Measurements from ENCODE around the gene WWOX. TPM values are rescaled to one million over a fixed set of nuclear protein-coding genes. Genes with fewer than 3 reads are reported as not detected.

WWOX gene
- total RNA-seq, 6 experiments from 2014 or later: 13.0 to 24.3 (median 16.5) TPM

DNA sequence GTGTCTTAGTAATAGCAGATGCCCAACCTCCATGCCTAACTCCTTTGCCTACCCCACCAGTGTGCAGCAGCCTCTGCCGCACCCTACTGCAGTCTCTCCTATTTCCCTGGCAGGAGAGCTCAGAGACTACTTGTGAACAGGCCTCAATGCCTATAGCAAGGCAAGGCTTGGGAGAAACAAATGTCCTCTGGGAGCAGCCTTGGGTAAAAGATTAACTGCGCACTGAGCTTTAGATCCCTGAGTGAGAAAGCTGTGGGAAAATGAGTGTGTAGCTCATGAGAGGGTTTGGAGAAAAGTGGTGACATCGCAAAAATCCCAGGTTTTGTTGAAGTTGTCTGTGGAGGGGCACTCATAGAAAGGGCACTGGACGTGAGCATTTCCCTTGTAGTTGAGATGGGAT lies 335.8 kb downstream of the WWOX start:
- no peaks in the 10 kb centered on the region for H3K36me3 ChIP-seq

DNA sequence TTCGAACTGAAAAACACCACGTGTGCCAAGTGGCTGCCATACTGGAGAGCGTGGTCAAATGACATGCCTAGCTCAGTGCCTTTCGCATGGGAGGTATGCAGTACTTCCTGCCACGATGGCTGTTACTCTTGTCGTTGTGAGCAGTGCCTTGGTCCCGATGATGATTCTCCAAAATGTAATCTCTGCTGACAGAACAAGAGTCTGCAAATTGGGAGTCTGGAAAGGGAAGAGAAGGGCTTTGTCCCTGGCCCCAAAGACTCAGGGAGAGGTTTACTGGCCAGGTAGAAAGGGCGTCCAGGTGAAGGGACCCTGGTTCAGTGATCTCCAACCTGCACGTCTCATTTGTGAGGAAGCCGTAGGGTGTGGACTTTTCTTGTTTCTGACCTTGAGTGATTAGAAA lies 336.6 kb downstream of the WWOX start:
- Histone ChIP-seq H3K27me3 (no peaks in the 10 kb centered on the region), H3K27ac (no peak overlapping the region), H3K4me1 (no peaks in the 10 kb centered on the region), H3K4me3 (no peak overlapping the region), H3K9me3 (no peaks in the 10 kb centered on the region), H3K36me3 (no peaks in the 10 kb centered on the region)
- no peak for ATAC-seq
- no peak for DNase-seq
- intact Hi-C loops (cut with DNase I): loop anchor here in 1 of 2 donors (5.0 kb wide), 1 partner anchor 189 kb away; no protein-coding TSS in a partner anchor
- WGBS (ENCODE audit: insufficient coverage, low coverage, low lambda C conversion rate, missing lambda C conversion rate): 92% methylated on average over 9 of the region's 10 CpGs
- no peak for TF ChIP-seq POLR2A (IDR thresholded peaks at IDR 0.05)
- TF ChIP-seq, protein P1, sequence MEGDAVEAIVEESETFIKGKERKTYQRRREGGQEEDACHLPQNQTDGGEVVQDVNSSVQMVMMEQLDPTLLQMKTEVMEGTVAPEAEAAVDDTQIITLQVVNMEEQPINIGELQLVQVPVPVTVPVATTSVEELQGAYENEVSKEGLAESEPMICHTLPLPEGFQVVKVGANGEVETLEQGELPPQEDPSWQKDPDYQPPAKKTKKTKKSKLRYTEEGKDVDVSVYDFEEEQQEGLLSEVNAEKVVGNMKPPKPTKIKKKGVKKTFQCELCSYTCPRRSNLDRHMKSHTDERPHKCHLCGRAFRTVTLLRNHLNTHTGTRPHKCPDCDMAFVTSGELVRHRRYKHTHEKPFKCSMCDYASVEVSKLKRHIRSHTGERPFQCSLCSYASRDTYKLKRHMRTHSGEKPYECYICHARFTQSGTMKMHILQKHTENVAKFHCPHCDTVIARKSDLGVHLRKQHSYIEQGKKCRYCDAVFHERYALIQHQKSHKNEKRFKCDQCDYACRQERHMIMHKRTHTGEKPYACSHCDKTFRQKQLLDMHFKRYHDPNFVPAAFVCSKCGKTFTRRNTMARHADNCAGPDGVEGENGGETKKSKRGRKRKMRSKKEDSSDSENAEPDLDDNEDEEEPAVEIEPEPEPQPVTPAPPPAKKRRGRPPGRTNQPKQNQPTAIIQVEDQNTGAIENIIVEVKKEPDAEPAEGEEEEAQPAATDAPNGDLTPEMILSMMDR (IDR thresholded peaks at IDR 0.05): no peak

More for the DNA sequence above, 335.8 kb downstream of the WWOX start:
- Histone ChIP-seq H3K9me3 (no peaks in the 10 kb centered on the region), H3K27ac (no peak overlapping the region), H3K4me3 (no peak overlapping the region), H3K4me1 (no peaks in the 10 kb centered on the region), H3K27me3 (no peaks in the 10 kb centered on the region)
- intact Hi-C loops (cut with DNase I): loop anchor here in 1 of 2 donors (5.0 kb wide), 1 partner anchor 188 kb away; no protein-coding TSS in a partner anchor
- TF ChIP-seq, protein P1 (IDR thresholded peaks at IDR 0.05): no peak
- TF ChIP-seq POLR2A (IDR thresholded peaks at IDR 0.05): no peak
- DNase-seq (no peak), ATAC-seq (no peak)
- 93% methylated on average over 3 of the region's 4 CpGs for WGBS (ENCODE audit: insufficient coverage, low coverage, low lambda C conversion rate, missing lambda C conversion rate)

DNA sequence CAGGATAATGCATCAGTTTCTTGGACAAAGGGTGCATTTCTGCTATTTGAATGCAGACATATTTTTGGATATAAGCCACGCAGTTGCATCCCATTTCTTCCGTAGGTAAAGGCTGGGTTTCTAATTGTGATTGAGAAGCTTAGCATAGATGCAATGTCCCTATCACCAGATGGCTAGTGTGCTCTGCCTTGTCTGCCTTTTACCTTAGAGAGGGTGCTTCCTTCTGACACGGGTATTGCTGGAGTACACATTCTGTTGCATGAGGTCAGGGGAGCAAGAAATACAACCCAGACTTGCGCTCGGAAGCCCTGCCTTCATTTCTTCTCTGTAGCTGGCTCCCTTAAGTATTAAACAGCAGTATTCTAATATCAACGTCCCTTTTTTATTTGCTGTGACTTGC lies 337.4 kb downstream of the WWOX start:
- no peaks in the 10 kb centered on the region for H3K27me3 ChIP-seq
- 67% methylated on average over 6 of the region's 6 CpGs for WGBS (ENCODE audit: insufficient coverage, low coverage, low lambda C conversion rate, missing lambda C conversion rate)
- H3K4me1 ChIP-seq: no peaks in the 10 kb centered on the region
- no peak overlapping the region for H3K4me3 ChIP-seq
- no peak overlapping the region for H3K27ac ChIP-seq
- intact Hi-C loops (cut with DNase I): loop anchor here in 1 of 2 donors (5.0 kb wide), 1 partner anchor 190 kb away; no protein-coding TSS in a partner anchor
- DNase-seq: no peak
- TF ChIP-seq POLR2A (IDR thresholded peaks at IDR 0.05): no peak
- TF ChIP-seq, protein P1 (IDR thresholded peaks at IDR 0.05): no peak
- no peaks in the 10 kb centered on the region for H3K36me3 ChIP-seq
- ATAC-seq: no peak
- H3K9me3 ChIP-seq: no peaks in the 10 kb centered on the region

DNA sequence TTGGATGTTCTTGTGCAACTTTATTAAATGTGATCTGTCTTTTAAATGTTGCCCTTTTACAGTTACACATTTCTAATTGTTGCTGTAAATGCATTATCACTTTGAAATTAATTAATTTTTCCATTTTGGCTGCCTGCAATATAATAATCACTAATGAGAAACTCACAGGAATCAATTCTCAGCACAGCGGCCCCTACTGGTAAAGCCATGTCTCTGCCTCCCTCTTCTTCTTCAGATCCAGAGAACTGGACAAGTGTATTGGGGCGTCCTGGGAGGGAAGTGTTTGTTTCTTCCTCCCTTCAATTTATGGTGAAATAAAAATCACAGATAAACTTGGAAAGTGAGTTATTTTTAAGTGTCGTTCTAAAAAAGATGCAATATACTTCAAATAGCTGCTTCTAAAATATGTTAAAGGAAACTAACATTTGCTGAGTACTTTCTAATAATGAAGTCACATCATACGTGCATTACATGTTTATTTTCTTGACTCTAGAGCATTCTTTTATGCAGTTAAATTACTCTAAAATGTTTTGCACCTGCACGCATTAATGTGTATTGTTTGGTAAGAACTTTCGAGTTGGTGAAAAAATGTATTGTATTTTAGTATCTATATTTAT lies 338.0 kb downstream of the WWOX start:
- ATAC-seq: peak; percentile 72 to 75 (median 74)
- WGBS (ENCODE audit: insufficient coverage, low coverage, low lambda C conversion rate, missing lambda C conversion rate): 36% methylated on average over 6 of the region's 6 CpGs
- H3K9me3 ChIP-seq: no peaks in the 10 kb centered on the region
- no peak overlapping the region for H3K27ac ChIP-seq
- TF ChIP-seq POLR2A (IDR thresholded peaks at IDR 0.05): no peak
- TF ChIP-seq, protein P1 (IDR thresholded peaks at IDR 0.05): peak; percentile 65 to 94 (median 92)
- no peaks in the 10 kb centered on the region for H3K4me1 ChIP-seq
- H3K27me3 ChIP-seq: no peaks in the 10 kb centered on the region
- H3K4me3 ChIP-seq: no peak overlapping the region
- intact Hi-C loops (cut with DNase I): loop anchor here in 1 of 2 donors (5.0 kb wide), 1 partner anchor 190 kb away; no protein-coding TSS in a partner anchor
- peak in 1 of 3 donors; percentile 38 for DNase-seq
- no peaks in the 10 kb centered on the region for H3K36me3 ChIP-seq

Data from right lobe of liver (tissue), 6 donors.